GM21390 (cell line): Measurements from ENCODE around the gene SYMPK.

Experiments
- ATAC-seq: cut with Tn5 transposase; IDR thresholded peaks from one replicate; pipeline ENCODE4 v1.9.1; 2021; ENCODE audit not compliant: unreplicated experiment

The SYMPK gene

DNA sequence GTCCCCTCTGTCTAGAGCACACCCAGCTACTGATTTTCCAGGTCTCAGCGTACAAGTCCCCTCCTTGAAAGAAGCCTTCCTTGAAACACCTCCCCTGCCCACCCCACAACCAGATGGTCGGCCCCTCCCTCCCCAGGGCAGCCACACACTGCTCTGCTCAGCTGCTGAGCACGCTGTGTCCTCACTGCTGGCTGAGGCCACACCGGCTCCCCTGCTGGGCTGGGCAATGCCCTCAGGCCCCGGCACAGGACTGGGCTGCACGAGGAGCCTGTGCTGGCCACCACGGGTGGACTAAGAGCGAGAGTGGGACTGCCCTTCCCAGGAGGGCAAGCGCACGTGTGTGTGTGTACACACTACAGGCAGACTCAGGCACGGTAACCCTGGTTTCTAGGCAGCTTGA, 36.0 kb downstream of the SYMPK start:
- ATAC-seq = no peak

DNA sequence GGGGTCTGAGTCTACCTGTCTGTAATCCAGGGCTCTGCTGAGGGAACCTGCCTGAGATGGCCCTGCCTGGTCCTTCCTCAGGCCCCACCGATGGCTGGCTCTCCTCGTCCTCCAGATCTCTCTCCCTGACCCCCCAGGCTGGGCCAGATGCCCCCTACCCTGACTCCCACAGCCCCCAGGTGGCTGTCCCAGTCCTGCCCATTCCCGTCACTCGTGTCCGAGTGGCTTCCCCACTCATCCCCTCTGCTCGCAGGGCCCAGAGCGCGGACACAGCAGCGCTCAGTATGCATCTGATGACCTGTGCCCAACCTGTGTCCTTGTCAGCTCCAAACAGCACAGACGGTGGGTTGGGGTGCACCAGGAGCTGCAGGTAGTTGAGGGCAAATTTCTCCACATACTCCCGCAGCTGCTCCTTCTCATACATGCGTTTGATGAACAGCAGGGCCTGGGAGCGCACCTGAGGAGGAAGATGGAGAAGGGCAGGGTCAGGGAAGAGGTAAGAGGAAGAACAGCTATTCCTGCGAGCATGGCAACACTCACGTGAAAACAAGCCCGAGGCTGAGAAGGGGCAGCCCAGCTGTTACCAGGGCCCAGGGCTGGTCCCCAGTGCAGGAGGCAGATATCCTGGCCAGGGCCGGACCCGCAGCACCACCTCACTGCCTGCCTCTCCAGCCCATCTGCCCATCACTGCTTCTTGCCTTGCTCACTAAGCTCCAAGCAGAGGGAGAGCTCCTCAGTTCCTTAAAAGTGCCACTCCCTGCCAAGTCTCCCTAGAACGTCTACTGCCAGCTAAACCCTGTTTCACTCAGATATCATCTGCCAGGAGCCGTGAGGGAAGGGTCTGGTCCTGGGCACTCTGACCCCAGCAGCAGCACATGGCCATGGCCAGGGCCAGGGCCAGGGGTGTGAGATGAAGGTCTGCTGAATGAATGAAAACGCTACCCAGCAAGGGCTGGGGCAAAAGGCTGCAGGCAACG, 36.7 kb downstream of the SYMPK start:
- no peak for ATAC-seq

DNA sequence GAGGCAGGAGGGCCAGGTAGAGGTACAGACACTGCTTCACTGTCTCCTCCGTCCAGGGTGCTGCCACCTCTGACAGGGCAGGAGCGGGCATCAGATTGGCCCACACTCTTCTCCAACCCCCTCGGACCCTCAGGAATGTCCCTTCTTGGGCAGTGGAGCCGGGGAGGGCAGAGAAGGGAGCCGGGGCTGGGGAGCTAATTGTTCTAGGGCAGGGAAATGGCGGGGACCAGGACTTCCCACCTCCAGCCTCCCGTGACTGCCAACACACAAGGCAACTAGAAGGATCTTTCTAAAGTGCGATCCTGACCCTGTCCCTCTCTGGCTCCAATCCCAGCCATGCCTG, 37.7 kb downstream of the SYMPK start:
- no peak for ATAC-seq

DNA sequence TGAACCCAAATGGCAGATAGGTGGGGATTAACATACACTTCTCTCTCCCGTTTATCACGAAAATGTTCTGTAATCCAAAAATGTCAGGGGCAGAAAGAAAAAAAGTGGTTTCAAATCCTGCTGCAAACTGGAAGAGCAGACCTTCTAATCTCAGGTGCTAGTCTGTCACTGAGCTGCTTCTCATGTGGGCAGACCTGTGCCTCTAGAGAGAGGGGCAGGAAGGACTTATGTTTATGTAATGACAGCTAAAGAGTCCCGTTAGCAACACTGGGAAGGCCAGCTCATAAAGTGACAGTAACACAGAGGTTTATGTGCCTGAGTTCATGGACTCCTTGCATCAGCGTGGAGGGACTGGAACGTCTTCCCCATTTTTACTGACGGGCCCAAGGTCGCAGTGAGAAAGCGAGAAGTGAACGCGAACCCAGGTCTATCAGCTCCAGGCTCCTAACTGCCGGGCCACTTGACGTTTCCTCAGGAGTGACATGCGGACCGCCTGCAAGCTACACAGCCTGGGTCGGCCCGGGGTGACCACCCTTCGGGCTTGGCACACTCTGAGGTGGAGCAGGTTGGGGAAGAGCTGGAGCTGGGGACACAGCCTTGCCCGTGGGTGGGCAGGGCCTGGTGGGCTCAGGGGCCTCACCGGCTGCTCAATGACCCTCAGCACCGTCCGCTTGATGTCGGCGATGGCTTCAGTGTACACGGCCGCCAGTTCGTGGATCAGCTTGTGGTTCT, 38.2 kb downstream of the SYMPK start:
- no peak for ATAC-seq

DNA sequence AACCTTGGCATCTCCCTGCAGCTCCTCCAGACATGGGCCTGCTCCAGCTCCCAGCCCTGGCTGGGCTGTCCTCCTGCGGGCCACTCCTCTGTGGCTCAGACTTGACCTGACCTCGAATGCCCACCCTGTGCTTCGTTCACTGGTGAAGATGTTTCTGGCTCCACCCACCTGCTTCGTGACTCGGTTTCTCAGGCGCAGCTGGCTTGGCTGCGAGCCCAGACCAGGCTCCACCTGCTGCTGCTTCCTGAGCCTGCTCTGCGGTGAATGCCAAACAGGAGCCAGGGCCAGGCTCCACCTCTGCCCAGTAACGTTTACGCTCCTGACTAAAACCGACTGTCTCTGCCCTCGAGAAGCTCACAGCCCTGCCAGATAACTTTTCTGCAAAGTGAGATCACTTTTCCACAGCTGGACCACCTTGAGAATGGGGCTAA, 38.9 kb downstream of the SYMPK start:
- no peak for ATAC-seq

DNA sequence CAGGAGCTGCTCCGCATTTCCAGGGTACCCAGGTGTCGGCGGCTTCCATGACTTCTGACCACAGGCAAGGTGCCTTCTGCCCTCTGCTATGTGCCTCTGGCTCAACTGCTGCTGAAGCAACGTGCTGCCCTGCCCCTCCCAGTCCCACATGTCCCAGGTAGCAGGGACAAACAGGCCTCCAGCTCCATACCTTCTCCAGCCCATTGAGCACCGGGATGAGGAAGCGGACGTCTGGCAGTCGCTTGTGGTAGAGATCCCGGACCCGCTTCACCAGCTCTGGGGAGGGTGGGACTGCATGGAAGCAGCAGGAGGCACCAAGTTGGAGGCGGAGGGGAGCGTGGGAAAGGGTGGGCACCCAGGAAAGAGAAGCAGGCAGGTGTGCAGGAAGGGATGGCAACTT, 39.8 kb downstream of the SYMPK start:
- no peak for ATAC-seq

DNA sequence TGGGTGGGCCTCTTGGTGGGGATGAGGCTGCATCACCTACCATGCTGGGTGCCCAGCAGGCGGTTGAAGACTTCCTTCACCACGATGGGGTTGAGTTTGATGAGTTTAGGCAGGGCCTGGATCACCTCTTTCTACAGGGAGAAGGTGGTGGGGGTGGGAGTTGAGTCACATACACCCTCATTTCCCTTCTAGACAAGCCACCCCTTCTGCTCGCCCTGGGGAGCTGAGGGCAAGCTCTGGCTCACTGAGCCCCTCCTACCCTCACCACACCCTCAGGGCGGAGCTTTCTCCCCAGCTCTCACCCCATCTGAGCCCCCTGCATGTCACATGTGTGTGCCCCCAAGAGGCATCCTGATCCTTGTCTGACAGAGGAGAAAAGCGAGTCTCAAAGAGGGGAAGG, 40.2 kb downstream of the SYMPK start:
- no peak for ATAC-seq

DNA sequence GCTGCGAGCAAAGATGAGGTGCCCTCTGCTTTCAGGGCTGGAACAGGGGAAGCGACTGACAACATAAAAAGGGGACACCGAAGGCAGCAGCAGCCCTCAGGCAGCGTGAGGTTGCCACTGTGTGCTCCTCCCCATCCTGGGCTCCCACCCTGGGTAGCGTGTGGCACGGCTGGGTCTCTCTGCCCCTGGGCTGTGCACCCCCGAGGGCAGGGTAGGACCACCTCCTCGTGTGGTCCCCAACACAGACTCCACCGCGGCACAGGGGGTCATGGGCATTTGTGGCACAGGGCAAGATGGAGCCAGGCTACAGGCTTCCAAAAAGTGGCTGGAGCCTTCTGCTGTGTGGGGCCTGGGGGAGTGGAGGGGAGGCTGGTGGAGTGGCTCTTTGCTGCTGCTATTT, 41.4 kb downstream of the SYMPK start:
- no peak for ATAC-seq

DNA sequence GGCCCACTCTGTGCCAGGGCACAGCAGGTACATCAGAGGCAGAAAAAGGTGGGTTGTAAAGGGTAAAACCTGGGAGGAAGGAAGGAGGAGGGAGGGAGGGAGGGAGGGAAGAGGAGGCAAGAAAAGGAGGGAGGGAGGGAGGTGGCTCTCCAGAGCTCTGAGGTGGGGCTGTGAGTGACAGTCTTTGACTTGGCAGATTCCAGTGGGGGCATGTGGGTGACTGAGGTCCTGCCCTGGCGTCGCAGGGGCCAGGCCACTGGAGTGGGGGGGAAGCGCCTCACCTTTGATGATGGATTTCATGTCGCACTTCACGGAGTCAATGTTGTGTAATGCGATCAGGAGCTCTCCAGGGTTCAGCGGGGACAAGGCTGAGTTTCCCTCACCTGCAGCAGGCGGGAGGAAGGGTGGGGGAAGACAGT, 41.8 kb downstream of the SYMPK start:
- ATAC-seq = no peak

DNA sequence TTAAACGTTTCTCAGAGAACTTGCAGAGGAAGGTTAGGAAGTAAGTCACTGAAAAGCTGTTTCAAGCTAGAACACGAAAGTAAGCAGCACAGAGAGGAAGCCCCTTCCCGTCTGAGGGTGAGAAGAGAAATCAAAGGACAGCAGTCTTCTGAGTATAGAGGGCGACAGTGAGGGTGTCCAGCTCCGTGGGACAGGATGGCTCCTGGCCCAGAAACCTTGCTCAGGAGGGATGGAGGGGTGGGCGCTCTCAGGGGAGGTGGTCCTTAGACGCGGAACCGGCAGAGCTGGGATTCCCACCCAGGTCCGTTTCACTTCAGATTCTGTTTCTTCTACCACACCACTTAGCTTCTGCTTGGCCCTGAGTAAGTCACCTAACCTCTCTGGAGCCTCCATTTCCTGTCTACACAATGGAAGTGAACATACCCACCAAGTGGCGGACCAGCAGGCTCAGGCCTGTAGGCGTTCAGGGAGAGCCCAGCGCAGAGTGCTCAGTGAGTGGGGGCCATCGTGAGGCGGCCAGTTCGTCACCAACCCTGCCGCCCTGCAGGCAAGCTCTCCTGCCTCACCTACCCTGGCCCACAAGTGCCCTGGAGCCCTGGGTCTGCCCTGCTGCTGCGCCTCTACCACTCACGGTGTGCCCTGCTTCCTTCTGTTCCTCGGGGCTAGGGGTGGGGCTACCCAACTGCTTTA, 42.4 kb downstream of the SYMPK start:
- ATAC-seq = no peak

DNA sequence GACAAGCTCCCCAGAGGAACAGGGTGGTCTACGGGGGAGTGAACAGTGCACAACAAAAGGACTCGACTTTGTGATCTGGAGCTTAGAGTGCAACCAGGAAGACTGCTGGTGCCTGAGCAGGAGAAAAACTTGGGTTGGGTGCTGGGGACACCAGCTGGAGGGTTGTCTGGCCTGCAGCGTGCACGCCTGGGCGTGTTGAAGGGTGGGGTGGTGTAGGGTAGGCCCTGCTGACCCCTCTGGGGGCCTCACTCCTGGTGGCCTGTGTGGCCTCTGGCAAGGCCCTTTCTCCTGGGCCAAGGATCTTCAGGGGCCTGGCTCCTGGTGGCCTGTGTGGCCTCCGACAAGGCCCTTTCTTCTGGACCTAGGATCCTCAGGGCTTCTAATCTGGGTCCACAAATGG, 43.2 kb downstream of the SYMPK start:
- ATAC-seq = no peak

DNA sequence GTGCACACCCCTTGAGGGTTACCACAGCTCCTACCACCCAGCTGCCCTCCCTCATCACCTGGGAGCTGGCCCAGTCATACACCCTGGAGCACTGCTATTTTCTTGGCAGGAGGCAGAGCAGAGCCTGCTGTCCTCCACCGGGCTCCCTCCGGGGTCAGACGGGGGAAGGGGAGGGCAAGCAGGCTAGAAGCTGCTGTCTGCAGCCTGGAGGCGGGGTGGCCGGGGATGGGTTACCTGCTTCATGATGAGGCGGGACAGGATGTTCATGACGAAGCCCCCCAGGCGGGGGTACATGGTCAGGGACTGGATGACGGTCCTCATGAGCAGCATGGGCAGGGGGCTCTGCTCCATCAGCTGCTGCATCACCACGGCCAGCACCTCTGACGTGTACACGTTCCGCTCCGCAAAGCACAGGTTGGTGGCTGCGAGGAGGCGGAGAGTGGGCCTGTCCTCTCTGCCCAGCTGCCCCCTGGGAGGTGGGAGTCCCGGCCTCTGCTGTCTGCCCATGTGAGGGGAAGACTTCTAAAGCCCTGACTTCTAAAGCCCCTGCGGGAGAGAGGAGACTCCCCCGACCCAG, 45.1 kb downstream of the SYMPK start:
- ATAC-seq = no peak

DNA sequence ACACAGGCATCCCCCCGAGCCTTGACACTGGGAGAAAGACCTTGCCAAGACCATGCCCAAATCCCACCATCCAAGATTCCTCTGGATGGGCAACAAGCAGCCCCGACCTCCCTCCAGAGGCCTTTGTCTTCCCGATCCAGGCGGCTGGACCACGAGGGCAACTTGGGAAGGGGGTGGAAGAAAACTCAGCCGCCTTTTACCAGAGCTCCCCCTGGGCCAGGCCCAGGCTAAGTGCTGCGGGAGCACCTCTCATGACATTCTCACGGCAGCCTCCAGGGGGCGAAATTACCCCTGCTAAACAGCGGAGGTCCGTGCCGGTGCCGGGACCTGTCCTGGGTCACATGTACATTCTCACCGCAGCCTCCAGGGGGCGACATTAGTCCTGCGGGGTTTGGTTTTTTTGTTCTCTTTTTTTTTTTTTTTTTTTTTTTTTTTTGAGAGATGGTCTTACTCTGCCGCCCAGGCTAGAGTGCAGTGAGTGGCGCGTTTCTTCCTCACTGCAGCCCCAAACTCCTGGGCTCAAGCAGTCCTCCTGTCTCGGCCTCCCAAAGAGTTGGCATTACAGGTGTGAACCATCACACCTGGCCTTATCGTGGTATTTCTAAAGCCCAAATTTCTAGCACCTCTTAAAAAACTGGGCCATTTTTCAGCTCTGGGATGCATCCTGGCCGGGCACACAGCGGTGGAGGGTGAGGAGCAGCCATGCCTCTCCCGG, 45.8 kb downstream of the SYMPK start:
- ATAC-seq = peak; percentile 76

DNA sequence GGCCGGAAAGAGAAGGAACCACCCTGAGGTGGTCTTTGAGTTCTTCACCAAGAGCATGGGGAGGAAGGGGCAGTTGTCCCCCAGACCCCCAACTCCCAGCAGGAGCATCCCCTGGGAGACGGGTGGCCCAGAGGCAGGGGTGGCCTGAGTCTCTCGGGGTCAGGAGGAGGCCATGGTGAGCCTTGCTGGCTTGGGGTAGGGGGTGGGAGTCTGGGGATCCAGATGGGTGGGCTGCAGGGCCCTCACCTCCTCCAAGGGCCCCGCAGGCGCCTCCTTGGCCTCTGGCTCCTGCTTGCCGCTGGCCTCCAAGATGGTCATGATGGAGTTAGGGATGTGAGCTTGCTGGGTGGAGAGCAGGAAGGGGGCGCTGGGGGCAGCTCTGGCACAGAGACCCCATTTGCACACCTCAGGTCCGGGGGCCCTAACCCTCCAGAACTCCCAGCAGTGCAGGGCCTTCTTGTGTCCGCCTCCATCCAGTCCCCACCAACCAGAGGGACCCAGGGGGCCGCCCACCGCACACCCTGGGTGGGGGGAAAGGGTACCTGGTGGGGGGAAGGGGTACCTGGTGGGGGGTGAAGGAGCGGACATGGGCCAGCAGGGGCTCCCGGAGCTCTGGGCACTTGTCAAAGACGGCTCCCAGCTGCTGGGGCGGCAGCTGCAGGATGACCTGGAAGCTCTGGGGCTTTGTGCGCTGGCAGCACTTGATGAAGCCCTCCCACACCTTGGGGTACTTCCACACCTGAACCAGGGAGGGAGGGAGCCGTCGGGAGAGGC, 46.5 kb downstream of the SYMPK start:
- no peak for ATAC-seq

DNA sequence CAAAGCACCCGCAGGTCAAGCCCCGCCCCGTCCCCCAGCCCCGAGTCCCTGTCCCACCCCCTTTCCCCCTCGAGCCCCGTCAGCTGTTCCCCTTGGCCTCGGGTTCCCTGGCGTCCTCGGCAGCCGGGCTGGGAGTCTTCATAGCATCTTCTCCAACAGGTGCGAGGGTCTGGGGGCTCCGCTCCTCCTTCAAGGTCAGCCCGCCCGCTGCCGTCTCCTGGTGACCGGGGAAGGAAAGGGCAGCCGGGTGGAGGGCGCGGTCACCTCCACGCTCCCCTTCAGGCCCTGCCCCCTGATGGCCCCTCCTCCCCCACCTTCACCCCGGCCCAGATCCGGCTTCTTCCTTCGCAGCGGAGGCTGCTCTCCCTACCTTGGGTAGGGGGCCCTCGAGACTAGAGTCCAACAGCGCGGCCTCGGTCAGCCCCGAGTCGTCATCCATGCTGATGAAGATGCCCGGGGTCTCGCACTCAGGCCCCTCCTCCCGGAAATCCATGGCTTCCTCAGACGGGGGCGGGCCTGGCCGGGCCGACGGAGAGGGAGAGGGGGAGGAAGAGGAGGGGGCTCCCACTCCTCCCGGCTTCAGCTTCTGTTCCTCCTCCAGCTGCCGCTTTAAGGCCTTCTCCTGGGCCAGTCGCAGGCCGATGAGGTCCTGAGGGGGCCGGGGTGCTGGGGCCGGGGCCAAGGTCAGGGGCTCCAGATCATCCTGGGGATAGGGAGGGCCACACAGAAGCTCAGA, 47.3 kb downstream of the SYMPK start:
- ATAC-seq = no peak

DNA sequence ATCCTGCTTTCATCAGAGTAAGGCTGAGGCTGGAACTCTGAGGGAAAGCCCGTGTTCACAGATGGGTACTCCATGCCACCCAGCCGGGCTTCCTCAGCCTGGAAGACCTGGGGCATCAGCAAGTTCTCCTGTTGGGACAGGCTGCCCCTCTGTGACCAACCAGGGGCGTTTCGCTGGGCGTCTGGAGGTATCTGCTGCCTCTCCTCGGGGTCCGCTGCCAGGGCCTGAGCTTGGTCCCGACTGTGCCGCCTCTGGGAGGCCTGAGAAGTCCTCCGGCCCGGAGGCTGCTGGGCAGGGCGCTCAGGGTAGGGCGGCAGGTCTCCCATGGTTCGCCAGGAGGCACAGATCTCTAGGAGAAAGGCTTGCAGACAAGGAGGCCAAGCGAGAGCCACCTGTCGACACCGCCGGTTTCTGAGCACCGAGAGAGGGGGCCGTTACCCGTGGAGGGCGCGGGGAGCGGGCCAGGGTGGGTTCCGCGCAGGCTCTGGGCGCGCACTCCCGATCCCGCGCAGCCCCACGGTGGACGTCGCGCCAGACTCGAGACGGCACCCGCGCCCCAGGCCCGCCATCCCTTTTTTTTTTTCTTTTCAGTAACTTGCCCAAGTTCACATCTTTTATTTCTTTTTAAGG, 48.0 kb downstream of the SYMPK start, which contains the start of gene RSPH6A:
TSS of gene RSPH6A (minus strand) at position 458 of the 630 bp plus-strand sequence. CDS start at position 326, 132 bp downstream.
- ATAC-seq = no peak

DNA sequence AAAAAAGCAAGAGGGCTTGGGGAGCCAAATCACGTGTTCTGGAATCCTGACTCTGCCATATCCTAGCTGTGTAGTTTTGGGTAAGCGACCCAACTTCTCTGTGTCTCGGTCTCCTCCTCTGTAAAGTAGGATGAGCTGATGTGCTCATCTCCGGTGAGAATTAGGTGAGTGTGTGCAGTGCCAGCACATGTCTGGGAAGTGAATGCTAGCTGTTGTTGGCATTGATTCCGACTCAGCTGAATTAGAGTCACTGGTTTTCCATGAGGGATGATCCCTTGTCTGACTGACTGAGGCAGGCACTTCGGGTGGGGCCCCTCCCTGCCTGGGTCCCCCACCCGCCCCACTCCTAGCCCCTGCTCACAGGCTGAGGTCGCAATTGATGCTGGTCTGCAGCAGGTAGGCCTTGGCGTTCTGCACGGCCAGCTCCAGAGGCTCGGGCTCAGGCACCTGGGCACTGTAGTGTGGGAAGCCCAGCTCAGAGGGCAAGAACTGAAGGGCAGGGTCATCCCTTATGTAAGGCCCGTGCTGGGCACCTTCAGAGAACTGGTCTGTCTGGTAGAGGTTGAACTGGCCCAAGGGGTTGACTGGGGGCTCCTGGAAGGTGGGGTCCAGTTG, 48.7 kb downstream of the SYMPK start:
- no peak for ATAC-seq

DNA sequence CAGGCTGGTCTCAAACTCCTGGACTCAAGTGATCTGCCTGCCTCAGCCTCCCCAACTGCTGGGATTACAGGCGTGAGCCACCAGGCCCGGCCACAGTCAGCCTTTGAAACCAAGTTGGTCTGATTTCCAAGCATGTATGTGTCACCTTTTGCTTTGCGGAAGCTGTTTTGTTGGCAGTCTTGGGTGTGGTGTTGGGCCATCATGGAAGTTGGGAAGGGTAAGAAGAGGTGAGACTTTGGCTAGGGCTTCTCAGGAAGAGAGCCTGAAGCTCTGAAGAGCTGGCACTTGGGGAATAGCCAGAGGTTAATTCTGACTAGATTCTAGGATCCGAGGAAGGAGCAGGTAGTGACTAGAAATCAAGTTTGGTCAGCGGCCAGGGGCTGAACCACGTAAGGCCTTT, 50.6 kb downstream of the SYMPK start:
- no peak for ATAC-seq
